ENCODE results near the gene C17orf100. TPM values are rescaled to one million over a fixed set of nuclear protein-coding genes. Genes with fewer than 3 reads are reported as not detected.

The C17orf100 gene
- total and polyA plus RNA-seq, 10 of the 15 experiments (the other 5 are each of a cell fraction or from before 2014, with no cell fraction given): 0.84 to 4.7 (median 1.8) TPM

DNA sequence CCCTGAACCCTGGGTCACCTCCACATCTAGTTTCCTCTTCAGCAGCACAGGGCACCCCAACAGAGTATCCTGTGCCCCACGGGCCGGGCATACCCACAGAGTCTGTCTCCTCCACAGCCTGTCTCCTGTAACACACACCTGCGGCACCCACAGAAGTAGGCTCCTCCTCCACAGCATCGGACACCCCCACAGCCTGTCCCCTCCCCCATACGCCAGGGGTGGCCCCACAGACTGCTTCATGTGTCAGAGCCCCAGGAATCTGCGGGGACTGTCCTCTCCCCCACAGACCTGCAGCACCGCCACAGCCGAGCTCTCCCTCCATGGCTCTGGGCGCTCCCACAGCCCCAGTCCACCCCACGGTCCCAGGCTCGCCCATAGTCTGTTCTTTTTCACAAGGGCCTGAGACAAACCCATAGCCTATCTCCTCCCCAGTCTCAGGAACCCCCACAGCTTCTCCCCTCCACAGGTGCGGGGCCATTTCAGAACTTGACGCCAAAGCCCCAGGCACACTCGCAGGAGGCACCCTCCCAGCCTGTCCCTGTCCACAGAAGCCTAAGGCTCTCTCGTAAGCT lies 12.5 kb upstream of the C17orf100 start:
- peak overlapping the region; percentile 88 for H3K4me2 ChIP-seq (ENCODE audit: control insufficient read depth, insufficient read depth)
- intact Hi-C loops (cut with micrococcal nuclease; ENCODE audit: unreplicated experiment) (no loop called here), in situ Hi-C loops (cut with MboI) (no loop called here)
- POLR2A ChIA-PET: interaction anchor here (0.8 to 1.4 kb wide), 3 partner anchors 11 to 52 kb away, joined by 3 to 4 read pairs (median 3); partner anchors contain the start of genes C17orf100 and MED31
- H3K9ac ChIP-seq (ENCODE audit: control insufficient read depth, insufficient read depth, low read length): peak overlapping the region; percentile 84
- SMC1A ChIA-PET (ENCODE audit: uncharacterized antibody, unreplicated experiment): no interaction called here
- RAD21 ChIA-PET (ENCODE audit: unreplicated experiment): interaction anchor here (0.7 to 1.1 kb wide), 2 partner anchors 11 to 166 kb away, joined by 3 to 4 read pairs; no protein-coding TSS in a partner anchor
- H3K27me3 ChIP-seq (replicated peaks in 1 of 2; ENCODE audit: control insufficient read depth in 2 of 2, insufficient read depth in 2 of 2, low read length in 1 of 2): no peaks in the 10 kb centered on the region
- no peak overlapping the region for H2AFZ ChIP-seq (ENCODE audit: control insufficient read depth, low read depth, low read length)
- no peaks in the 10 kb centered on the region for H4K20me1 ChIP-seq (ENCODE audit: control insufficient read depth, insufficient read depth)
- no peaks in the 10 kb centered on the region for H3K9me3 ChIP-seq (replicated peaks; ENCODE audit: control insufficient read depth, insufficient read depth, low read length)
- H3K4me1 ChIP-seq (ENCODE audit: control insufficient read depth, insufficient read depth, low read length): peaks cover 11% of the 10 kb centered on the region; the same call in 1 of the 2 replicates
- H3K36me3 ChIP-seq (ENCODE audit: control insufficient read depth in 2 of 2, insufficient read depth in 2 of 2, low read length in 1 of 2): peaks cover 0 to 12% of the 10 kb centered on the region in 2 experiments; a peak in 1 of 4 replicates
- 40% methylated on average over 15 of the region's 15 CpGs for WGBS (ENCODE audit: insufficient coverage, insufficient replicate concordance, low lambda C conversion rate, missing lambda C conversion rate)
- TF ChIP-seq, protein P1, sequence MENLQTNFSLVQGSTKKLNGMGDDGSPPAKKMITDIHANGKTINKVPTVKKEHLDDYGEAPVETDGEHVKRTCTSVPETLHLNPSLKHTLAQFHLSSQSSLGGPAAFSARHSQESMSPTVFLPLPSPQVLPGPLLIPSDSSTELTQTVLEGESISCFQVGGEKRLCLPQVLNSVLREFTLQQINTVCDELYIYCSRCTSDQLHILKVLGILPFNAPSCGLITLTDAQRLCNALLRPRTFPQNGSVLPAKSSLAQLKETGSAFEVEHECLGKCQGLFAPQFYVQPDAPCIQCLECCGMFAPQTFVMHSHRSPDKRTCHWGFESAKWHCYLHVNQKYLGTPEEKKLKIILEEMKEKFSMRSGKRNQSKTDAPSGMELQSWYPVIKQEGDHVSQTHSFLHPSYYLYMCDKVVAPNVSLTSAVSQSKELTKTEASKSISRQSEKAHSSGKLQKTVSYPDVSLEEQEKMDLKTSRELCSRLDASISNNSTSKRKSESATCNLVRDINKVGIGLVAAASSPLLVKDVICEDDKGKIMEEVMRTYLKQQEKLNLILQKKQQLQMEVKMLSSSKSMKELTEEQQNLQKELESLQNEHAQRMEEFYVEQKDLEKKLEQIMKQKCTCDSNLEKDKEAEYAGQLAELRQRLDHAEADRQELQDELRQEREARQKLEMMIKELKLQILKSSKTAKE (IDR thresholded peaks at IDR 0.05; ENCODE audit: low read depth, poor library complexity, severe bottlenecking): no peak
- no peak for TF ChIP-seq TCF3 (IDR thresholded peaks at IDR 0.05; ENCODE audit: borderline replicate concordance, insufficient read depth, low read depth, low read length)
- TF ChIP-seq CBX3 (IDR thresholded peaks at IDR 0.05; ENCODE audit: borderline replicate concordance, low read depth): no peak
- no peak for TF ChIP-seq IKZF2 (IDR thresholded peaks at IDR 0.05)
- TF ChIP-seq FOS (IDR thresholded peaks at IDR 0.05; ENCODE audit: borderline replicate concordance, extremely low read depth, insufficient read length): no peak
- no peak for TF ChIP-seq SUZ12 (IDR thresholded peaks at IDR 0.05; ENCODE audit: unreplicated experiment)
- TF ChIP-seq, protein P2, sequence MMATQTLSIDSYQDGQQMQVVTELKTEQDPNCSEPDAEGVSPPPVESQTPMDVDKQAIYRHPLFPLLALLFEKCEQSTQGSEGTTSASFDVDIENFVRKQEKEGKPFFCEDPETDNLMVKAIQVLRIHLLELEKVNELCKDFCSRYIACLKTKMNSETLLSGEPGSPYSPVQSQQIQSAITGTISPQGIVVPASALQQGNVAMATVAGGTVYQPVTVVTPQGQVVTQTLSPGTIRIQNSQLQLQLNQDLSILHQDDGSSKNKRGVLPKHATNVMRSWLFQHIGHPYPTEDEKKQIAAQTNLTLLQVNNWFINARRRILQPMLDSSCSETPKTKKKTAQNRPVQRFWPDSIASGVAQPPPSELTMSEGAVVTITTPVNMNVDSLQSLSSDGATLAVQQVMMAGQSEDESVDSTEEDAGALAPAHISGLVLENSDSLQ (IDR thresholded peaks at IDR 0.05): no peak
- no peak for TF ChIP-seq BHLHE40 (IDR thresholded peaks at IDR 0.05; ENCODE audit: borderline replicate concordance in 1 of 2, low read depth in 2 of 2, low read length in 1 of 2)
- TF ChIP-seq SMAD1 (IDR thresholded peaks at IDR 0.05; ENCODE audit: low read depth, partially characterized antibody): no peak
- no peak for TF ChIP-seq IRF4 (IDR thresholded peaks at IDR 0.05; ENCODE audit: low read depth, low read length)
- no peak for TF ChIP-seq MTA2 (IDR thresholded peaks at IDR 0.05; ENCODE audit: low read depth)
- no peak for TF ChIP-seq KLF5 (IDR thresholded peaks at IDR 0.05; ENCODE audit: partially characterized antibody)
- TF ChIP-seq STAT3 (IDR thresholded peaks at IDR 0.05; ENCODE audit: low read depth, low read length): no peak
- TF ChIP-seq CREB1 (IDR thresholded peaks at IDR 0.05; ENCODE audit: low read depth): no peak
- TF ChIP-seq MEF2B (IDR thresholded peaks at IDR 0.05; ENCODE audit: partially characterized antibody, poor library complexity, severe bottlenecking): no peak
- TF ChIP-seq PBX3 (IDR thresholded peaks at IDR 0.05; ENCODE audit: insufficient replicate concordance, low read depth, low read length): no peak
- no peak for DNase-seq (ENCODE audit: low read depth, low spot score)
- H3K79me2 ChIP-seq (ENCODE audit: control insufficient read depth, insufficient read depth, low read length): peaks cover 33% of the 10 kb centered on the region
- no peak for ATAC-seq
- BruUV-seq (replicated peaks): no TSS peak
- peak overlapping the region; percentile 83 for H3K27ac ChIP-seq (ENCODE audit: control insufficient read depth, insufficient read depth)
- FAIRE-seq: no peak
- CTCF ChIA-PET: interaction anchor here (0.5 to 1.5 kb wide), 2 partner anchors 10 to 817 kb away, joined by 3 to 5 read pairs; no protein-coding TSS in a partner anchor
- peak overlapping the region; percentile 87 for H3K4me3 ChIP-seq
